Panc1 (cell line): ENCODE data around the gene MARCHF9. TPM values are rescaled to one million over a fixed set of nuclear protein-coding genes. Genes with fewer than 3 reads are reported as not detected.

ENCODE experiments used
- ATAC-seq: fragments of 200-7000 bp; cut with Tn5 transposase; 2 replicates; pipeline ENCODE4 v1.9.1; 2020; ENCODE audit warnings: mild to moderate bottlenecking, moderate library complexity
- BruUV-seq: library from RNA; stranded (reverse); fragments of 400-500 nt; replicated peaks from 2 replicates; lab custom pipeline; 2021; lab: Mats Ljungman, UMichigan
- CTCF ChIA-PET: fragments of 300-600 bp; sonication (Branson Sonifier 250); formaldehyde crosslinking; loops from one replicate; lab custom pipeline; 2022; ENCODE audit warnings: antibody characterized with exemption; lab: Charles Lee
- POLR2A ChIA-PET: fragments of 300-600 bp; sonication (Branson Sonifier 250); formaldehyde crosslinking; loops from one replicate; lab custom pipeline; 2022; ENCODE audit warnings: antibody characterized with exemption; lab: Charles Lee
- DNase-seq: peaks from one replicate; pipeline ENCODE4 v3.0.0-alpha.2; 2010; ENCODE audit warnings: low read depth, low spot score
- H3K27ac ChIP-seq: 2 replicates; pipeline ENCODE4 v1.5.1; 2011; ENCODE audit warnings: mild to moderate bottlenecking, low read length, inconsistent platforms
- H3K27me3 ChIP-seq: fragments of 200-500 bp; sonication (Bioruptor generic); 2 replicates; pipeline ENCODE4 v1.6.0; 2014; ENCODE audit warnings: low read length, inconsistent platforms; ENCODE audit not compliant: control insufficient read depth, insufficient read depth
- H3K36me3 ChIP-seq: fragments of 200-500 bp; sonication (Bioruptor generic); 2 replicates; pipeline ENCODE4 v1.5.1; 2014; ENCODE audit warnings: inconsistent platforms, mild to moderate bottlenecking, low read length, moderate library complexity; ENCODE audit not compliant: control insufficient read depth, insufficient read depth
- H3K4me1 ChIP-seq: 2 replicates; pipeline ENCODE4 v1.5.1; 2011; ENCODE audit warnings: inconsistent platforms, mild to moderate bottlenecking, low read length, moderate library complexity; ENCODE audit not compliant: control insufficient read depth, insufficient read depth
- H3K4me3 ChIP-seq, 2 experiments: 2 replicates each; pipeline ENCODE4 v1.5.1; 2011 to 2012; ENCODE audit warnings: low read depth in 2 of 2, low read length in 2 of 2, mild to moderate bottlenecking in 2 of 2, inconsistent platforms in 1 of 2, moderate library complexity in 1 of 2
- H3K9me3 ChIP-seq: fragments of 200-500 bp; sonication (Bioruptor generic); 2 replicates; pipeline ENCODE4 v1.5.1; 2014; ENCODE audit warnings: low read depth, mild to moderate bottlenecking, inconsistent platforms, low read length, moderate library complexity; ENCODE audit not compliant: control insufficient read depth, insufficient read depth
- CTCF ChIP-seq: fragments of 450-650 bp; IDR thresholded peaks from 2 replicates; pipeline ENCODE4 v1.5.1; 2017; ENCODE audit warnings: mild to moderate bottlenecking
- POLR2AphosphoS5 ChIP-seq: IDR thresholded peaks from 2 replicates; pipeline ENCODE4 v1.6.1; 2012; ENCODE audit warnings: mild to moderate bottlenecking, low read depth, low read length, moderate library complexity
- REST ChIP-seq, 2 experiments: IDR thresholded peaks; 2 replicates each; pipeline ENCODE4 v1.6.1; 2011 to 2012; ENCODE audit warnings: low read depth in 2 of 2, control low read depth in 1 of 2, low read length in 1 of 2, mild to moderate bottlenecking in 1 of 2, moderate library complexity in 1 of 2; ENCODE audit not compliant: insufficient read depth in 1 of 2
- SIN3A ChIP-seq: IDR thresholded peaks from 2 replicates; pipeline ENCODE4 v1.6.1; 2012; ENCODE audit warnings: low read depth, mild to moderate bottlenecking, low read length, moderate library complexity, borderline replicate concordance; ENCODE audit not compliant: insufficient read depth
- TCF7L2 ChIP-seq: IDR thresholded peaks from 2 replicates; pipeline ENCODE4 v1.6.1; 2011; ENCODE audit warnings: mild to moderate bottlenecking, low read depth, low read length, inconsistent platforms
- in situ Hi-C: cut with HindIII; loops from 2 replicates; pipeline ENCODE4 v1.10.0; 2016; ENCODE audit warnings: low sequenced_read_pairs, low pct_unique_long_range_greater_than_20kb
- intact Hi-C: fragments of 100-400 bp; cut with micrococcal nuclease; formaldehyde crosslinking; loops from one replicate; pipeline ENCODE4 v1.10.0; 2022; ENCODE audit not compliant: unreplicated experiment
- total RNA-seq: library from RNA; stranded (reverse); gene quantifications from one replicate; pipeline ENCODE4 v1.2.1, GENCODE V29; 2021; ENCODE audit not compliant: unreplicated experiment

The MARCHF9 gene
- total RNA-seq, 1 experiment from 2014 or later, result 2.3 TPM

DNA sequence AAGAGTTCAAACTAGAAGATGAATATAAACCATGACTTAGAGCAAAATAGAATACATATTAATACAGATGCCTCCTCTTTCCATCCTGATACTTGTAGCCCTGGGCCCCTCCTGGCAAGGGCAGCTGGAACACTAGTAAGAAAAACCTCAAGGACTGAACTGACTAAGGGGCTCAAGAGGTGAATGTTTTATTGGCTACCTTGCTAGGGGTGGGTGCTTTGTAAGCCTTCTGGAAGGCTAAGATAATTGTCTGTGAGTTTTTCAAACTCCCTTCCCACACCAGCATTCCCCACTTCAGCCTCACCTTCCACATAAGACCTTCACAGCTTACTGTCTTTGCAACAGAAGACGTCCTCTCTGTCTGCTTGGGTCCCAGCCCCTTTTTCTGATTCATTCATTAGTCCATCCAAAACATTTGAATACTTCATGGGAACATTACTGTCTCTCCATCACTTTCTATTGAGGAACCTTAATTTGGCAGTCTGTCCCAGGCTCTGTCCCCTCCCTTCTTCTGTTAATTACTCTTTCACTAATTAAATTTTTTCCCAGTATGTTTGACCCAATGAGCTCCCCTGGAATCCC is 1.1 kb upstream of the MARCHF9 start:
- no peak for DNase-seq
- peaks cover 14% of the 10 kb centered on the region for H3K4me1 ChIP-seq
- H3K4me3 ChIP-seq, result 0 out of 4 replicates have a peak overlapping the region, but pooled peaks of 1 of the 2 experiments have one; percentile 55
- intact Hi-C loops, result no loop called here
- ATAC-seq, result no peak
- ChIA-PET CTCF (no interaction called here), POLR2A (no interaction called here)
- no peaks in the 10 kb centered on the region for H3K9me3 ChIP-seq
- peaks cover 11% of the 10 kb centered on the region for H3K36me3 ChIP-seq
- TF ChIP-seq TCF7L2 (no peak), REST (IDR thresholded peaks at IDR 0.05; ENCODE audit: insufficient read depth in 1 of 2, low read depth in 2 of 2, low read length in 1 of 2) (no peak), CTCF (no peak), SIN3A (no peak), POLR2AphosphoS5 (no peak)
- no peak overlapping the region for H3K27ac ChIP-seq
- in situ Hi-C loops, result no loop called here
- no TSS peak for BruUV-seq
- peaks cover 9% of the 10 kb centered on the region for H3K27me3 ChIP-seq

DNA sequence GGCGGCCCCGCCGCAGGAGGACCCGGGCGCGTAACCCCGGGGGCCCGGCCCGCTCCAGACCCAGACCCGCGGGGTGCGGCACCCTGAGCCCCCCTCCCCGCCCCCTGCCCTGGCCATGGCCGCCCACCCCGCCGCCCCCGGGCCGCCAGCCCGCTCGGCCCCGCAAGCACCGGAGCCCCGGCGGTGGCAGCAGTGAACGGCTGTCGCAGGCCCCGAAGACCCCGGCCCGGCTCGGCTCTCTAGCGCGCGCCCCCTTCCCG is 221 bp downstream of the MARCHF9 start:
- intact Hi-C loops, result no loop called here

More for the DNA sequence above, 221 bp downstream of the MARCHF9 start:
- DNase-seq (no peak), ATAC-seq (no peak)
- Histone ChIP-seq H3K9me3 (no peaks in the 10 kb centered on the region), H3K4me3 (peak overlapping the region; percentile 45 to 54; a peak in 3 of 4 replicates), H3K27ac (no peak overlapping the region), H3K4me1 (peaks cover 14% of the 10 kb centered on the region), H3K27me3 (peaks cover 9% of the 10 kb centered on the region), H3K36me3 (peaks cover 11% of the 10 kb centered on the region)
- POLR2A ChIA-PET, result no interaction called here
- BruUV-seq, result no TSS peak
- in situ Hi-C loops, result no loop called here
- TF ChIP-seq TCF7L2 (no peak), CTCF (no peak), REST (IDR thresholded peaks at IDR 0.05; ENCODE audit: insufficient read depth in 1 of 2, low read depth in 2 of 2, low read length in 1 of 2) (no peak)
- CTCF ChIA-PET, result interaction anchor here (0.6 kb wide), 1 partner anchor 145 kb away, joined by 8 read pairs; no protein-coding TSS in a partner anchor
